Ishikawa (cell line): ENCODE measurements around the gene MX1.

Experiments
- CEBPB ChIP-seq: IDR thresholded peaks from 2 replicates; pipeline ENCODE4 v1.6.1; 2012
- CREB1 ChIP-seq: IDR thresholded peaks from 2 replicates; pipeline ENCODE4 v1.6.1; 2012; ENCODE audit warnings: low read depth
- EGR1 ChIP-seq: IDR thresholded peaks from 2 replicates; pipeline ENCODE4 v1.6.1; 2012
- EP300 ChIP-seq: IDR thresholded peaks from 2 replicates; pipeline ENCODE4 v1.6.1; 2012; ENCODE audit warnings: borderline replicate concordance
- FOXM1 ChIP-seq: IDR thresholded peaks from 2 replicates; pipeline ENCODE4 v1.6.1; 2012; ENCODE audit warnings: low read depth, borderline replicate concordance
- RAD21 ChIP-seq: IDR thresholded peaks from 2 replicates; pipeline ENCODE4 v1.6.1; 2012; ENCODE audit warnings: low read depth
- TAF1 ChIP-seq: IDR thresholded peaks from 2 replicates; pipeline ENCODE4 v1.6.1; 2012; ENCODE audit warnings: low read depth, mild to moderate bottlenecking
- TCF12 ChIP-seq: IDR thresholded peaks from 2 replicates; pipeline ENCODE4 v1.6.1; 2012; ENCODE audit warnings: low read depth
- TEAD4 ChIP-seq: IDR thresholded peaks from 2 replicates; pipeline ENCODE4 v1.6.1; 2012
- YY1 ChIP-seq: IDR thresholded peaks from 2 replicates; pipeline ENCODE4 v1.6.1; 2012; ENCODE audit warnings: low read depth
- ZBTB7A ChIP-seq: IDR thresholded peaks from 2 replicates; pipeline ENCODE4 v1.6.1; 2012; ENCODE audit warnings: low read depth
- TF ChIP-seq, protein P1 (sequence below): IDR thresholded peaks from 2 replicates; pipeline ENCODE4 v1.6.1; 2012
- TF ChIP-seq, protein P2 (sequence below): IDR thresholded peaks from 2 replicates; pipeline ENCODE4 v1.6.1; 2012; ENCODE audit warnings: low read depth, mild to moderate bottlenecking
- TF ChIP-seq, protein P3 (sequence below): IDR thresholded peaks from 2 replicates; pipeline ENCODE4 v1.6.1; 2012

DNA sequence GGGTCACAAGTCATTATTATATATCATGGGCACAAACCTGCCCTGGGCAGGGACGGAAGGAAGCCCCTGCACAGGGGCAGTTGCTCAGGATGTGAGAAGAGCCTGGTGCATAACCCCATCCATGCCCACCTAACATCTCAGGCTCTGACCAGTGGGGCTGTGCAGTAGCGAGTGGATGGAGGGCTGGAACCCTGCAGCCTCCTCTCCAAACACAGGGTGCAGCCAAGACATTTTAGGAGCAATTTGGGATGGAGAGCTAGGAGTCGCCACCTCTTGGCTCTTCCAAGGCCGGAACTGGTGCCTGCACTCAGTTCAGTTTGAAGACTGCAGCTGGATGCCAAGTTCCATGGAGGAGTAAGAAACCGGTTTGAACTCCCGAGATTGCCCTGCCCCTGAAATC lies 2.8 kb downstream of the MX1 start:
- TF ChIP-seq TEAD4 (no peak), FOXM1 (no peak), CEBPB (no peak), TAF1 (no peak), TCF12 (no peak), EP300 (no peak), CREB1 (no peak), RAD21 (no peak), EGR1 (no peak), ZBTB7A (no peak), YY1 (no peak)
- TF ChIP-seq, protein P1, sequence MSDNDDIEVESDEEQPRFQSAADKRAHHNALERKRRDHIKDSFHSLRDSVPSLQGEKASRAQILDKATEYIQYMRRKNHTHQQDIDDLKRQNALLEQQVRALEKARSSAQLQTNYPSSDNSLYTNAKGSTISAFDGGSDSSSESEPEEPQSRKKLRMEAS, result no peak
- TF ChIP-seq, protein P2, sequence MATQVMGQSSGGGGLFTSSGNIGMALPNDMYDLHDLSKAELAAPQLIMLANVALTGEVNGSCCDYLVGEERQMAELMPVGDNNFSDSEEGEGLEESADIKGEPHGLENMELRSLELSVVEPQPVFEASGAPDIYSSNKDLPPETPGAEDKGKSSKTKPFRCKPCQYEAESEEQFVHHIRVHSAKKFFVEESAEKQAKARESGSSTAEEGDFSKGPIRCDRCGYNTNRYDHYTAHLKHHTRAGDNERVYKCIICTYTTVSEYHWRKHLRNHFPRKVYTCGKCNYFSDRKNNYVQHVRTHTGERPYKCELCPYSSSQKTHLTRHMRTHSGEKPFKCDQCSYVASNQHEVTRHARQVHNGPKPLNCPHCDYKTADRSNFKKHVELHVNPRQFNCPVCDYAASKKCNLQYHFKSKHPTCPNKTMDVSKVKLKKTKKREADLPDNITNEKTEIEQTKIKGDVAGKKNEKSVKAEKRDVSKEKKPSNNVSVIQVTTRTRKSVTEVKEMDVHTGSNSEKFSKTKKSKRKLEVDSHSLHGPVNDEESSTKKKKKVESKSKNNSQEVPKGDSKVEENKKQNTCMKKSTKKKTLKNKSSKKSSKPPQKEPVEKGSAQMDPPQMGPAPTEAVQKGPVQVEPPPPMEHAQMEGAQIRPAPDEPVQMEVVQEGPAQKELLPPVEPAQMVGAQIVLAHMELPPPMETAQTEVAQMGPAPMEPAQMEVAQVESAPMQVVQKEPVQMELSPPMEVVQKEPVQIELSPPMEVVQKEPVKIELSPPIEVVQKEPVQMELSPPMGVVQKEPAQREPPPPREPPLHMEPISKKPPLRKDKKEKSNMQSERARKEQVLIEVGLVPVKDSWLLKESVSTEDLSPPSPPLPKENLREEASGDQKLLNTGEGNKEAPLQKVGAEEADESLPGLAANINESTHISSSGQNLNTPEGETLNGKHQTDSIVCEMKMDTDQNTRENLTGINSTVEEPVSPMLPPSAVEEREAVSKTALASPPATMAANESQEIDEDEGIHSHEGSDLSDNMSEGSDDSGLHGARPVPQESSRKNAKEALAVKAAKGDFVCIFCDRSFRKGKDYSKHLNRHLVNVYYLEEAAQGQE, result no peak
- TF ChIP-seq, protein P3, sequence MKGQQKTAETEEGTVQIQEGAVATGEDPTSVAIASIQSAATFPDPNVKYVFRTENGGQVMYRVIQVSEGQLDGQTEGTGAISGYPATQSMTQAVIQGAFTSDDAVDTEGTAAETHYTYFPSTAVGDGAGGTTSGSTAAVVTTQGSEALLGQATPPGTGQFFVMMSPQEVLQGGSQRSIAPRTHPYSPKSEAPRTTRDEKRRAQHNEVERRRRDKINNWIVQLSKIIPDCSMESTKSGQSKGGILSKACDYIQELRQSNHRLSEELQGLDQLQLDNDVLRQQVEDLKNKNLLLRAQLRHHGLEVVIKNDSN, result no peak
